A549 (cell line): Measurements from ENCODE around the gene CAPN6. TPM values are rescaled to one million over a fixed set of nuclear protein-coding genes. Genes with fewer than 3 reads are reported as not detected.

Source experiments
- ATAC-seq, 2 experiments: fragments of 200-7000 bp in 1 of 2; fragments of >200 bp in 1 of 2; cut with Nextera tagmentation in 1 of 2; cut with Tn5 transposase in 1 of 2; 3 replicates each; pipeline versions ENCODE4 v1.8.0 to v1.9.1; 2018 to 2020; ENCODE audit warnings: mild to moderate bottlenecking in 1 of 2, moderate library complexity in 1 of 2
- CTCF ChIA-PET: fragments of 300-600 bp; sonication (Branson Sonifier 250); formaldehyde crosslinking; extraction: SDS; loops from one replicate; lab custom pipeline; 2021; ENCODE audit warnings: antibody characterized with exemption, inconsistent platforms; lab: Yijun Ruan, JAX
- POLR2A ChIA-PET: fragments of 350-600 bp; formaldehyde crosslinking; extraction: SDS; loops from one replicate; lab custom pipeline; 2021; ENCODE audit warnings: antibody characterized with exemption, inconsistent platforms; lab: Yijun Ruan, JAX
- DNase-seq, 2 experiments: peaks; one replicate each; pipeline versions ENCODE4 v3.0.0 to v3.0.0-alpha.2; 2011 to 2016; ENCODE audit warnings: low read depth in 1 of 2, low spot score in 1 of 2
- FAIRE-seq: peaks from 2 replicates; lab custom pipeline; 2011; peaks lifted over from hg19 to GRCh38; lab: Jason Lieb, UNC
- H3K27ac ChIP-seq, 2 experiments: fragments of >200 bp; sonication (Bioruptor Twin); formaldehyde crosslinking; 3 replicates each; pipeline ENCODE4 v1.5.1; 2016 to 2017
- H3K4me1 ChIP-seq: fragments of >200 bp; sonication (Bioruptor Twin); formaldehyde crosslinking; 3 replicates; pipeline ENCODE4 v1.6.1; 2016
- H3K4me2 ChIP-seq: fragments of >200 bp; sonication (Bioruptor Twin); formaldehyde crosslinking; 3 replicates; pipeline ENCODE4 v1.6.1; 2016
- H3K4me3 ChIP-seq: fragments of >200 bp; sonication (Bioruptor Twin); formaldehyde crosslinking; 3 replicates; pipeline ENCODE4 v1.5.1; 2016
- H3K9me3 ChIP-seq: fragments of >200 bp; sonication (Bioruptor Twin); formaldehyde crosslinking; 3 replicates; pipeline ENCODE4 v1.6.1; 2016
- BHLHE40 ChIP-seq: IDR thresholded peaks from 2 replicates; pipeline ENCODE4 v1.6.1; 2012; ENCODE audit warnings: low read depth, low read length, inconsistent platforms
- EP300 ChIP-seq, 2 experiments: fragments of >200 bp; sonication (Bioruptor Twin); formaldehyde crosslinking; IDR thresholded peaks; 2 replicates in 1 of 2; 3 replicates in 1 of 2; pipeline ENCODE4 v1.6.1; 2016 to 2017
- FOSB ChIP-seq: fragments of 250-450 bp; sonication (Bioruptor Pico); IDR thresholded peaks from 2 replicates; pipeline ENCODE4 v1.5.0; 2020; ENCODE audit warnings: mild to moderate bottlenecking, moderate library complexity
- FOSL2 ChIP-seq, 2 experiments: fragments of 450-650 bp in 1 of 2; fragments of >200 bp in 1 of 2; sonication (Bioruptor Twin) in 1 of 2; formaldehyde crosslinking; IDR thresholded peaks; 2 replicates each; pipeline versions ENCODE4 v1.5.0 to v1.6.1; 2016 to 2020; ENCODE audit warnings: mild to moderate bottlenecking in 1 of 2, moderate library complexity in 1 of 2
- FOXS1 ChIP-seq: fragments of 250-450 bp; sonication (Bioruptor Pico); IDR thresholded peaks from 2 replicates; pipeline ENCODE4 v1.5.0; 2020; ENCODE audit warnings: mild to moderate bottlenecking, moderate library complexity
- HEYL ChIP-seq: fragments of 250-450 bp; sonication (Bioruptor Pico); IDR thresholded peaks from 2 replicates; pipeline ENCODE4 v1.8.0; 2021; ENCODE audit warnings: mild to moderate bottlenecking, moderate library complexity
- HOXA7 ChIP-seq: fragments of 250-450 bp; sonication (Bioruptor Pico); IDR thresholded peaks from 2 replicates; pipeline ENCODE4 v1.5.0; 2020; ENCODE audit warnings: mild to moderate bottlenecking, moderate library complexity
- PHF8 ChIP-seq: fragments of 200-600 bp; sonication (generic); IDR thresholded peaks from 2 replicates; pipeline ENCODE4 v1.6.1; 2016; ENCODE audit warnings: low read depth, mild to moderate bottlenecking, antibody characterized with exemption, moderate library complexity, borderline replicate concordance
- POLR2A ChIP-seq: IDR thresholded peaks from 2 replicates; pipeline ENCODE4 v1.6.1; 2012; ENCODE audit warnings: mild to moderate bottlenecking, low read length
- POLR2AphosphoS2 ChIP-seq: conservative IDR thresholded peaks from 2 replicates; pipeline ENCODE4 v1.6.1; 2012; ENCODE audit warnings: low read length, improper control_type of control experiment, inconsistent platforms
- RAD21 ChIP-seq, 2 experiments: fragments of >200 bp in 1 of 2; sonication (Bioruptor Twin) in 1 of 2; formaldehyde crosslinking in 1 of 2; IDR thresholded peaks in 1 of 2; conservative IDR thresholded peaks in 1 of 2; 2 replicates in 1 of 2; 3 replicates in 1 of 2; pipeline ENCODE4 v1.6.1; 2012 to 2018; ENCODE audit warnings: inconsistent platforms in 1 of 2
- RARB ChIP-seq: fragments of 250-450 bp; sonication (Bioruptor Pico); IDR thresholded peaks from 2 replicates; pipeline ENCODE4 v1.8.0; 2021; ENCODE audit warnings: mild to moderate bottlenecking, moderate library complexity
- RFX5 ChIP-seq: fragments of 450-650 bp; IDR thresholded peaks from 2 replicates; pipeline ENCODE4 v1.7.1; 2014; ENCODE audit warnings: antibody characterized with exemption, mild to moderate bottlenecking, moderate library complexity
- RNF2 ChIP-seq: fragments of 200-600 bp; sonication (generic); IDR thresholded peaks from 2 replicates; pipeline ENCODE4 v1.6.1; 2016; ENCODE audit warnings: low read depth, mild to moderate bottlenecking, antibody characterized with exemption, moderate library complexity, borderline replicate concordance
- ZFP36 ChIP-seq: fragments of 450-650 bp; IDR thresholded peaks from 2 replicates; pipeline ENCODE4 v1.6.1; 2014; ENCODE audit warnings: borderline replicate concordance; ENCODE audit not compliant: partially characterized antibody
- ZNF302 ChIP-seq: fragments of 250-450 bp; sonication (Bioruptor Pico); IDR thresholded peaks from 2 replicates; pipeline ENCODE4 v1.9.0; 2021; ENCODE audit warnings: inconsistent platforms, mild to moderate bottlenecking, moderate library complexity
- ZSCAN20 ChIP-seq: fragments of 250-450 bp; sonication (Bioruptor Pico); IDR thresholded peaks from 2 replicates; pipeline ENCODE4 v1.8.0; 2022; ENCODE audit warnings: mild to moderate bottlenecking, moderate library complexity
- WGBS: methylation state at CpG from one replicate; pipeline ENCODE4 v1.1.6; 2017; ENCODE audit errors: missing lambda C conversion rate; 5-methylcytosine and 5-hydroxymethylcytosine counted together
- polyA plus RNA-seq, 4 experiments: library from polyadenylated mRNA; depleted of rRNA in 3 of 4; stranded (reverse); fragments of >200 nt; fragmentation: RNase III in 1 of 4; extraction: RNeasy Plus Mini Kit Qiagen cat#74134 plus additional on column Dnase treatment in 1 of 4; gene quantifications; 2 replicates in 3 of 4; 3 replicates in 1 of 4; pipeline ENCODE4 v1.2.3, GENCODE V29; 2011 to 2017
- TF ChIP-seq, protein P1 (sequence below): fragments of 250-450 bp; sonication (Bioruptor Pico); IDR thresholded peaks from 2 replicates; pipeline ENCODE4 v1.5.0; 2021; ENCODE audit warnings: mild to moderate bottlenecking, moderate library complexity, borderline replicate concordance
- TF ChIP-seq, protein P2 (sequence below): fragments of 150-350 bp; IDR thresholded peaks from 2 replicates; pipeline ENCODE4 v1.6.1; 2014; ENCODE audit warnings: low read depth, mild to moderate bottlenecking, low read length
- TF ChIP-seq, protein P3 (sequence below): fragments of >200 bp; sonication (Bioruptor Twin); formaldehyde crosslinking; IDR thresholded peaks from 2 replicates; pipeline ENCODE4 v1.6.1; 2016
- TF ChIP-seq, protein P4 (sequence below): fragments of 450-650 bp; IDR thresholded peaks from 2 replicates; pipeline ENCODE4 v1.6.1; 2014; ENCODE audit warnings: antibody characterized with exemption
- TF ChIP-seq, protein P5 (sequence below): IDR thresholded peaks from 2 replicates; pipeline ENCODE4 v1.6.1; 2012
- TF ChIP-seq, protein P6 (sequence below): IDR thresholded peaks from 2 replicates; pipeline ENCODE4 v1.6.1; 2012; ENCODE audit warnings: low read depth, borderline replicate concordance

Gene CAPN6
- polyA plus RNA-seq, 2 of the 4 experiments (the other 2 are of a cell fraction): not detected

DNA sequence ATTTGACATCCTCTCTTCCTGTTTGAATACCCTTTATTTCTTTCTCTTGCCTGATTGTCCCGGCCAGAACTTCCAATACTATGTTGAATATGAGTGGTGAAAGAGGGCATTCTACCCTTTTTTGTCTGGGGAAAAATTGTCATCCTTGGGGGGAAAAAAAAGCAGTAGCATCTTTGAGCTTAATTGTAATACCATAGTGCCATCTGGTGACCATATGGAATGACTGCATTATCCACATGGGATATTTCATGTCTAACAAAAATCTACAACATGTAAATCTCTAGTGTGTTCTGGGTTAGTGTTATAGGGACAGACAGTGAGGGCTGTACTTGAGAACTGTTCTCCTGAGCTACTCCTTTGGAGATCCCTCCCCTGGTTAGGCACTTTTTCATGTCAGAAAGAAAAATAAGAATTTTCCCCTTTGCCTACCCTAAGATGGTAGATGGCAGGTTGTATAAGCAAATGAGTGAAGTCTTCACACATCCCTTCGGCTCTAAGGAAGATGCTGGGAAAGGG is 26.0 kb downstream of the CAPN6 start (continued):
- TF ChIP-seq, protein P1, sequence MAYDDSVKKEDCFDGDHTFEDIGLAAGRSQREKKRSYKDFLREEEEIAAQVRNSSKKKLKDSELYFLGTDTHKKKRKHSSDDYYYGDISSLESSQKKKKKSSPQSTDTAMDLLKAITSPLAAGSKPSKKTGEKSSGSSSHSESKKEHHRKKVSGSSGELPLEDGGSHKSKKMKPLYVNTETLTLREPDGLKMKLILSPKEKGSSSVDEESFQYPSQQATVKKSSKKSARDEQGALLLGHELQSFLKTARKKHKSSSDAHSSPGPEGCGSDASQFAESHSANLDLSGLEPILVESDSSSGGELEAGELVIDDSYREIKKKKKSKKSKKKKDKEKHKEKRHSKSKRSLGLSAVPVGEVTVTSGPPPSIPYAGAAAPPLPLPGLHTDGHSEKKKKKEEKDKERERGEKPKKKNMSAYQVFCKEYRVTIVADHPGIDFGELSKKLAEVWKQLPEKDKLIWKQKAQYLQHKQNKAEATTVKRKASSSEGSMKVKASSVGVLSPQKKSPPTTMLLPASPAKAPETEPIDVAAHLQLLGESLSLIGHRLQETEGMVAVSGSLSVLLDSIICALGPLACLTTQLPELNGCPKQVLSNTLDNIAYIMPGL (CRISPR knock-in tag): no peak
- TF ChIP-seq RNF2: no peak

DNA sequence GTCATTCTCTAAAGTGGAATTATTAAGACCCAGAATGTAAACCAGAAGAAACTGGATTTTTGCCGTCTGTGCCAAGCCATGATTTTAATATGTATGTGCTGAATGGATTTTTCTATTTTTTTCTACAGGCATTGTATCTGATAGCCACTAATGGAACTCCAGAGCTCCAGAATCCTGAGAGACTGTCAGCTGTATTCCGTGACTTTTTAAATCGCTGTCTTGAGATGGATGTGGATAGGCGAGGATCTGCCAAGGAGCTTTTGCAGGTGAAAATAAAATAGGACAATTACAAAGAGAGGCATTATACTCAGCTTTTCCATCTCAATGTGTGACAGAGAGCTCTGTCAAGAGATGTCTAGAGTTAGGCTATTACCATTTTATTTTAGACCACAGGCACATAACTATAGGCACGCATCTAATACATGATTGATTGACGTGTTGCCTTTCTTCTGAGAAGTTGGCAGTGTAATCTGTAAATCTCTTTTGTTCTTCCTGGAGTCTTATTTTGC is 53.9 kb downstream of the CAPN6 start:
- no peaks in the 10 kb centered on the region for H3K9me3 ChIP-seq
- DNase-seq: no peak
- no peak overlapping the region for H3K4me2 ChIP-seq
- no peak for FAIRE-seq
- H3K27ac ChIP-seq: no peak overlapping the region
- H3K4me1 ChIP-seq: no peaks in the 10 kb centered on the region
- WGBS: 39% methylated on average over 6 of the region's 6 CpGs
- no peak overlapping the region for H3K4me3 ChIP-seq
- ChIA-PET CTCF (no interaction called here), POLR2A (interaction anchor here (0.6 kb wide), 1 partner anchor 10 kb away, joined by 3 read pairs; no protein-coding TSS in a partner anchor)
- no peak for TF ChIP-seq BHLHE40
- TF ChIP-seq, protein P2, sequence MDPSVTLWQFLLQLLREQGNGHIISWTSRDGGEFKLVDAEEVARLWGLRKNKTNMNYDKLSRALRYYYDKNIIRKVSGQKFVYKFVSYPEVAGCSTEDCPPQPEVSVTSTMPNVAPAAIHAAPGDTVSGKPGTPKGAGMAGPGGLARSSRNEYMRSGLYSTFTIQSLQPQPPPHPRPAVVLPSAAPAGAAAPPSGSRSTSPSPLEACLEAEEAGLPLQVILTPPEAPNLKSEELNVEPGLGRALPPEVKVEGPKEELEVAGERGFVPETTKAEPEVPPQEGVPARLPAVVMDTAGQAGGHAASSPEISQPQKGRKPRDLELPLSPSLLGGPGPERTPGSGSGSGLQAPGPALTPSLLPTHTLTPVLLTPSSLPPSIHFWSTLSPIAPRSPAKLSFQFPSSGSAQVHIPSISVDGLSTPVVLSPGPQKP: no peak
- TF ChIP-seq ZSCAN20 (CRISPR knock-in tag): no peak
- TF ChIP-seq, protein P1 (CRISPR knock-in tag): no peak
- TF ChIP-seq, protein P3, sequence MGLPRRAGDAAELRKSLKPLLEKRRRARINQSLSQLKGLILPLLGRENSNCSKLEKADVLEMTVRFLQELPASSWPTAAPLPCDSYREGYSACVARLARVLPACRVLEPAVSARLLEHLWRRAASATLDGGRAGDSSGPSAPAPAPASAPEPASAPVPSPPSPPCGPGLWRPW: no peak
- no peak for TF ChIP-seq EP300 (IDR thresholded peaks at IDR 0.05)
- TF ChIP-seq FOSL2 (IDR thresholded peaks at IDR 0.05): no peak
- TF ChIP-seq FOSL2 (CRISPR knock-in tag; IDR thresholded peaks at IDR 0.05): no peak
- TF ChIP-seq RAD21 (conservative IDR thresholded peaks at IDR 0.05 in 1 of 2, IDR thresholded peaks at IDR 0.05 in 1 of 2): no peak
- TF ChIP-seq, protein P4, sequence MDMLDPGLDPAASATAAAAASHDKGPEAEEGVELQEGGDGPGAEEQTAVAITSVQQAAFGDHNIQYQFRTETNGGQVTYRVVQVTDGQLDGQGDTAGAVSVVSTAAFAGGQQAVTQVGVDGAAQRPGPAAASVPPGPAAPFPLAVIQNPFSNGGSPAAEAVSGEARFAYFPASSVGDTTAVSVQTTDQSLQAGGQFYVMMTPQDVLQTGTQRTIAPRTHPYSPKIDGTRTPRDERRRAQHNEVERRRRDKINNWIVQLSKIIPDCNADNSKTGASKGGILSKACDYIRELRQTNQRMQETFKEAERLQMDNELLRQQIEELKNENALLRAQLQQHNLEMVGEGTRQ: no peak
- no peak for TF ChIP-seq ZFP36
- no peak for ATAC-seq

DNA sequence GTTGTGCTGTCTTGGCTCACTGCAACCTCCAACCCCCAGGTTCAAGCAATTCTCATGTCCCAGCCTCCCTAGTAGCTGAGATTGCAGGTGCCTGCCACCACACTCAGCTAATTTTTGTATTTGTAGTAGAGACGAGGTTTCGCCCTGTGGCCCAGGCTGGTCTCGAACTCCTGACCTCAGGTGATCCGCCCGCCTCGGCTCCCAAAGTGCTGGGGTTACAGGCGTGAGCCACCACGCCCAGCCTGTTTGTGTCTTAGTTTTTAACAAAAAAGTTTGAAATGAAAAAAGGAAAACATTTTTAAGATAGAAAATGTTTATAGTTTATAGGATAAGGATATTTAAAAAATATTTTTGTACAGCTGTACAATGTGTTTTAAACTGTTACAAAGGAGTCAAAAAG is 62.4 kb downstream of the CAPN6 start:
- H3K9me3 ChIP-seq: no peaks in the 10 kb centered on the region
- no peak overlapping the region for H3K4me3 ChIP-seq
- FAIRE-seq (no peak), ATAC-seq (no peak), DNase-seq (no peak)
- WGBS: 24% methylated on average over 6 of the region's 8 CpGs
- no peaks in the 10 kb centered on the region for H3K4me1 ChIP-seq
- POLR2A ChIA-PET: no interaction called here
- CTCF ChIA-PET: no interaction called here
- H3K27ac ChIP-seq: no peak overlapping the region
- TF ChIP-seq RNF2 (no peak), HEYL (CRISPR knock-in tag) (no peak), FOXS1 (CRISPR knock-in tag) (no peak), PHF8 (no peak), ZNF302 (CRISPR knock-in tag) (no peak), RFX5 (no peak), POLR2A (no peak), FOSB (CRISPR knock-in tag) (no peak), ZFP36 (no peak), RARB (CRISPR knock-in tag) (no peak), BHLHE40 (no peak), HOXA7 (CRISPR knock-in tag) (no peak), POLR2AphosphoS2 (no peak)
- TF ChIP-seq, protein P1 (CRISPR knock-in tag): no peak
- TF ChIP-seq, protein P5, sequence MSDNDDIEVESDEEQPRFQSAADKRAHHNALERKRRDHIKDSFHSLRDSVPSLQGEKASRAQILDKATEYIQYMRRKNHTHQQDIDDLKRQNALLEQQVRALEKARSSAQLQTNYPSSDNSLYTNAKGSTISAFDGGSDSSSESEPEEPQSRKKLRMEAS: no peak
- TF ChIP-seq, protein P6, sequence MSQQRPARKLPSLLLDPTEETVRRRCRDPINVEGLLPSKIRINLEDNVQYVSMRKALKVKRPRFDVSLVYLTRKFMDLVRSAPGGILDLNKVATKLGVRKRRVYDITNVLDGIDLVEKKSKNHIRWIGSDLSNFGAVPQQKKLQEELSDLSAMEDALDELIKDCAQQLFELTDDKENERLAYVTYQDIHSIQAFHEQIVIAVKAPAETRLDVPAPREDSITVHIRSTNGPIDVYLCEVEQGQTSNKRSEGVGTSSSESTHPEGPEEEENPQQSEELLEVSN: no peak
- TF ChIP-seq, all 56 proteins: peak for 0
- no peak overlapping the region for H3K4me2 ChIP-seq
